Measurements from ENCODE around the gene KCNQ5.

Gene KCNQ5

DNA sequence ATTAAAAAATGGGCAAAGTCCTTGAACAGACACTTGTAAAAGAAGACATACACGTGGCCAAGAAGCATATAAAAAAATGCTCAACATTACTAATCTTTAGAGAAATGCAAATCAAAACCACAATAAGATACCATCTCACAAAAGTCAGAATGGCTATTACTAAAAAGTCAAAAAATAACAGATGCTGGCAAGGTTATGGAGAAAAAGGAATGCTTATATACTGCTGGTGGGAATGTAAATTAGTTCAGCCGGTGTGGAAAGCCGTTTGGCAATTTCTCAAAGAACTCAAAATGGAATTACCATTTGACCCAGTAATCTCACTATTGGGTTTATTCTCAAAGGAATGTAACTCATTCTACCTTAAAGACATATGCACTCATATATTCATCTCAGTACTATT is 436.9 kb downstream of the KCNQ5 start:
- DNase-seq (ENCODE audit: low spot score), result no peak

DNA sequence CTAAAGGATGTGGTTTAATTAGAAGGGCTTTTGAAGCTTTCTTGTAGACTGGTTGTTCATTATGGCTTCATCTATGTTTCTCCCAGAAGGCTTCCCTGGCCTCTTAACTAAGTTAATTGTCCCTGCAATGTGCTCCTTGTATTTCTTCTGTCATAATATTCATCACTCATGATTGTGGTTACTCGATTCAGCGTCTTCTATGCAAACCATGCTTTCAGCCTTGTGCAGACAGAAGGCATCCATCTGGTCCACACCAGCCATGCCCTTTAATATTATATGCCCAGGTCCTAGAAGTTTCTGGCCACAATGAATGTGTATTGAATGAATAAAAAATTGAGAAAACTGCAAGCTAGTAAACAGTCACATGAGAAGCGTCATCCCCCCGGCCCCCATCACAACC is 440.3 kb downstream of the KCNQ5 start:
- DNase-seq (ENCODE audit: low spot score), result no peak

DNA sequence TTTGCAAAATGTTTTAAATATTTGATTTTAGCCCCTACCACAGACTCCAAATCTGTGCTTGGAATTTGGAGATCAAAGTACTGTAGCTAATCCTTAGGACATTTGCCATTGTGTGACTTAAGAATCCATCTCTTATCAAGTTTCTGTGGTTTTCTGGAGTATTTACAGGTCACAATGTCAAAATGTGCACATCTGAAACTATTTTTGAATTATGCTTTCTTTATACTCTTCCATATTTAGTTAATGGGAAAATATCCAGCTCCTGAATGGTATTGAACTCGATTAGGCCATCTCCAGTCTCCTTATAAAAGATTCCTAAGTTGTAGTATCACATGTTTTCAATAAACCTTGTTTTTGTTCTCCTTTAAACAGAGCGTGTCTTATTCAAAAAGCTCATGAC is 441.0 kb downstream of the KCNQ5 start:
- no peak for DNase-seq (ENCODE audit: low spot score)

DNA sequence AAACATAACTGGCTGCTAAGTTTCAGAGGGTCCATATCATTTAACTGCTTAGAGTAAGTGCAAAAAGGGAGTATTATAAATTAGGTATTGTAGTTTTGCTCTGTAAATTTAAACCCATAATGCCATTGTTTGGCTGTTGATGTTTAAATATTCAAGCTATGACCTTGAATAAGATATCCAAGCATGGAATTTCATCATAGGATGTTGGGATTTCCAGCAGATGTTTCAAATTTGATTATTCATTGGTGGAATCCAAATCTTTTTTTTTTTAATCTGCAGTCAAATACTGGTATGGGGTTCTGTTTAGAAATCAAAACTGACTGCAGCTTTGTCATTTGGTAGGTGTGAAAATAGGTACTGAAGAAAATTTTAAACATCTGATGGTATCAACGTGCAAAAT is 442.4 kb downstream of the KCNQ5 start:
- no peak for DNase-seq (ENCODE audit: low spot score)

DNA sequence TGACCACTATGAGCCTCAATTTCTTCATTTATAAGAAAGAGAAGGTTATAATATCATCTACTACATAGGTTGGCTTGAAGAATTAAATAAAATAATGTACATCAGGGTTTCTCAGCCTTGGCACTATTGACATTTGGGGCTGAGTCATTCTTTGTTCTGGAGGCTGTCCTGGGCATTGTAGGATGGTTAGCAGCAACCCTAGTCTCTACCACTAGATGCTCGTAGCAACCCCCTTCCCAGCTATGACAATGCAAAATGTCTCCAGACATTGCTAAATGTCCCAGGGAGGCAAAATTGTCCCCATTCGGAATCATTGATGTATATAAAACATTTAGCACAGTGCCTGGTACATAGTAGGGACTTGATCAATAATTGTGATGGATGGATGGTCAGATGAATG is 451.4 kb downstream of the KCNQ5 start:
- no peak for DNase-seq (ENCODE audit: low spot score)

DNA sequence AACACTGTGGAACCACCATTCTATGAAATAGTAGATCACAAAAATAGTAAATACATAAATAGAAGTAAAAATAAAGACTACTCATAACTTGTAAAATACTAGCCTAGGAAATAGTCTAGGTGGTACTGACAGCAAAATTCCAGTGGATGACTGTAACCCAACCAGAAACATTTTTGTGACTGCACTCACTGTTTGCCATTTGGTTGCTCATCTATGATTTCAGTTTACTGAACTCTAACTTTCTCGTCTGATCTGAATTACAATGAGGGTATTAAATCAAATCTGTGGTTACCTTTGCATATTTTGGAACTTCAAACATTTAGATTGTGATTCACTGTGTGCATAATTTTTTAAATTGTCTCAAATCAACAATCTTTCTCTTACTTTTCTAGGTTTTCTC is 452.3 kb downstream of the KCNQ5 start:
- no peak for DNase-seq (ENCODE audit: low spot score)

DNA sequence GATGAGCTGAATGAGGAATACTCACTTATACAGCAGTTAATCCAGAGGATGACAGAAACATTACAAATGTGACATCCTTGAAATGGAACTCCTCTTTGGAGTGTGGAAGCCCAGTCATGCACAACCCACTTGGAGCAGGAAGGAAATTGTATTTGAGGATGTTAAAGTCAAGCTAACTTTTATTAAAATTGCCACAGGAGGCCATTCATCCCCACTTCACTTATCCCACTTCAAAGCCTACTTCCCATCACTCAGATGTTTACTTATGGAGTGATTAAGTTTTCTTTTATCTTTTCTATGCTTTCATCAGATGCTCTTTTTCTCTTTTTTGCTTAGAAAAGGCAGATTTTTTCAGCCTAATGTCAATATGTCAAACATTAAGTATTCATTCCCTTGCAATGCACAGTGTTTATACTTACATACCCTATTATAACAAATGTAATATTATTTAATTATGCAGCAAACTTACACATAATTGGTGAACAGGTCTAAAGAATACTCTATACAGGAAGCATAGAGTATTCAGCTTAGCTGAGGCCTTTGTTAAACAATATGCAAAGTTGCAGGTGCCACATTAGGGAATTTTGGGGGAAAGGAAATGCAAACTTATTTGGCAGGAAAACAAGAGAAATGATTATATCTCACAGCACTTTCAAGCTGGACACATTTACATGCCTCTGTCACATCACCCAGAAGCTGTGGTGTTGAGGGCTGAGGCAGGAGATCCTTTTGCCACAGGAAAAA is 454.5 kb downstream of the KCNQ5 start:
- DNase-seq (ENCODE audit: low spot score), result no peak

DNA sequence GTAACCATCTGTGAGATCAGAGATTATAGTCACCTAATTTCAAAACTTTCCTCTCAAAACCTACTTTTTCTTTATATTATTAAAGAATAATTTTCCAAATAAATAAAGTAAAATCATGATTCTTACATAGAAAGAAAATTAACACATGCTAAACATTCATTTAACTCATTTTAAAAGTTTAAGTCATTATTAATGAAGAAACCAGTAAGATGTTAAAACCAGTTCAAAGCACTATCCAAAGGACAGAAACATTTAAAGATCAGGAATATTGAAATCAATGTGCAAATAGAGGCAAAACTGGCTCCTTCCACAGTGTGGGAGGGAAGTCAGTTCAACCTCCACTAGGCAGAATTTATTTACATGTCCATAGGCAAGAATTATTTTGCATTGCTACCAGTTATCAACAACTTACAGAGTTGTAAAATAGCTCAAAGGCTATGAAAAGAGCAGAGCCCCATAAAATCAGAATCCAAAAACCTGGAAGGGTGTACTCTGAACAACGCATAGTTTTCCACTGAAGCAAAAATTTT is 456.5 kb downstream of the KCNQ5 start:
- no peak for DNase-seq (ENCODE audit: low spot score)

DNA sequence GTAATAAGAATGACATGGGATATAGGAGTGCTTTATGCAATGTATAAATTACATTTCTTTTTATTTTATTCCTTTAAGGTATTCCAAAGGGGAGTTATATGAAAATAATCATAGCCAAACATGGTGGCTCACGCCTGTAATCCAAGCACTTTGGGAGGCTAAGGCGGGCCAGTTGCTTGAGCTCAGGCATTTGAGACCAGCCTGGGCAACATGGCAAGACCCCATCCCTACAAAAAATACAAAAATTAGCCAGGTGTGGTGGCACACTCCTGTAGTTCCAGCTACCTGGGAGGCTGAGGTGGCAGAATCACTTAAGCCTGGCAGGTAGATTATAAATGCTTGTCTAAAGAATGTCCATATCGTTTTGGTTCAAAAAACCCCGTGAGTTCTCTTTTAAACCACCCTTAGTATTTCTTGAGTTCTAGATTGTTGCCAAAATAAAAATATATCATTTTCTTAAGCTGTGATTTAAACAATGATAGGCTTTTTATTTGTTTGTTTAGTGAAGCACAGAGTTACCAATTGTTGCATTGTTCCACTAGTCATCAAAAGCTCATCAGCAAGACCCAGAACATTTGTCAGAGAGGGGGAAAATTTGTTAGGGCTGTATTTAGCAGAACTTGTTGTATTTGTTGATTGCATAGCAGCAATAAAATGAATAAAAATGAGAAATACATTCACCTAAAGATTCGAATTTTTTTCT is 457.2 kb downstream of the KCNQ5 start:
- no peak for DNase-seq (ENCODE audit: low spot score)

DNA sequence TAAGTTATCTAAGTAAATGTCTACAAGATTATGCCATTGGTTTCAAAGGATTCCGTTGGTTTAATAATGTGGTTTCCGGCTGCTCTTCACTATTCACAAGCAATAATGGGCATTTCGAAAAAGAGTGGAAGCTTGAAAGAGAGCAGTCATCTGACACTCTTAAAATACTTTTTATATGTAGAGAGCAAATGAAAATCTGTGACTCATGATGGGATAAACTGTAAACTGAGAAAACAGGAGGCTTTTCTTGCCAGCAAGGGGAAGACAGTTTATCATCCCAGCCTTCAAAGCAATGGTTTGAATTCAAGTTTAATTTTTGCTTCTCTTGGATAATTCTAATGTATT is 457.7 kb downstream of the KCNQ5 start:
- DNase-seq (ENCODE audit: low spot score), result no peak

DNA sequence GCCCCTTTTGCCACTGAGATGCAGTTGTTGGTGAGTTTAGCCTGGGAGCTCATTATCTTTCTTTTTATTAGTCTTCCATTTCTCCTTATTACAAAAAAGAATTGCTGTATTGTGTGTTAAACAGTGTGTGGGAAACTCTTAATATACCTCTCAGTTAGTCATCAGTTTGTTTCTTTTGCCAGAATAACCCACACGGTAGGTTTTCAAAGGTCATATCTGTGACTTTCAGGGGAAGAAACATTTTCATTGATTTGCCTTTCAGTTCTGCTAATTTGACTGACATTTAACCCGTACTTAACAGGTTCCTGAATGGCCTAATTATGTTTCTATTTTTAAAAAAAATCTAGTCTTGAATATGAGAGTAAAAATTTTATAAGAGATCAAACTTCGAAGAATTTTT is 458.1 kb downstream of the KCNQ5 start:
- no peak for DNase-seq (ENCODE audit: low spot score)

DNA sequence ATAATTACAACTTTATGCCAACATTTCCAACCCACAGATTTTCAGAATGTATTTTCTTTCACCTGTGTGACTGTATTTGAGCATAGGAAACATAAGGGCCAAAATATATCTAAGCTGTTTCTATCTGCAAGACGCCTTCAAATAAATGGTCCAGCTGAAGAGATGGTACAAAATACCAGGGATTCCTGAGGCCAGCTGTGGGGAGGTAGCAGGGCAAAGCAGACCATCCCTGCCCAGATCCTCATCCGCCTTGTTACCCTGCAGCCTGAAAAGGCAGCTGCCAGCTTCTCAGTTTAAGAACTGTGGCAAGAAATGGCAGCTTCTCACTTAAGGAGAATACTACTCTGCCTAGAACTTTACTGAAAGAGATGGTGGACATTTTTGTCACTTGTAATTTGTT is 460.1 kb downstream of the KCNQ5 start:
- no peak for DNase-seq (ENCODE audit: low spot score)

DNA sequence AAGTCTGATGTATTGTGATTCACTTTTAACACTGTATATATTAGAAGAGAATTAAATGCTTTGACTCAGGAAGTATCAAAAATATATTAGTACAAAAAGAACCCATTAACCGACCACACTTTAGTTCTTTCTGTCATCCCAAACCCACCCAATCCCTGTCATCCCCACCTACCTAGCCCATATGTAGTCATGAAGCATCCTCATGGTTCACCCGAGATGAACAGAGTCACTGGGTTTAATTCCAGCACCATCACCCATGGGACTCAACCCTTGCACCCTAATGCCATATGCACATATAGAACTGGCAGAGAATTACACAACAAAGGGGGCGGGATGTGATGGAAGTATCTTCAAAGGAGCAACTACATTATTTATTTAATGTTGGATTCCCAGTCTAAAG is 462.0 kb downstream of the KCNQ5 start:
- no peak for DNase-seq (ENCODE audit: low spot score)

DNA sequence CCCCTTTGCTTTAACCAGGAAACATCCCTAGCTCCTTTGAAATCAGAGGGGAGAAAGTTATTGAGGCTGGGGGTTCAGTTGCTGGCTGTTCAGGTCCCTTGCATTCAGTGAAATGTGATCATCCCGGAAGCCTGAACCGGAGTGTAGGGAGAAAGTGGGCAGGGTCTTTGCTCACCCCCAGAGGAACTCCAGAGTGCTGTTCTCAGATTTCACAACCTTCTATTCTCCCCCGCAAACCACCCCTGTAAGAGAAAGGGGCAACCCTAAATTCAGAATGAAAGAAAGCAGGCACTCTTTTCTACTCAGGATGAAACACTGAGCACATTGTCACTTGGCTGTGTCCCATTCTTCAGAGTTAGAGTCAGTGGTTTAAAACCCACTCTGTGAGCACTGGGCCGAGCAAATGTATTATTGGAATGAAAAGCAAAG is 463.6 kb downstream of the KCNQ5 start:
- no peak for DNase-seq (ENCODE audit: low spot score)

DNA sequence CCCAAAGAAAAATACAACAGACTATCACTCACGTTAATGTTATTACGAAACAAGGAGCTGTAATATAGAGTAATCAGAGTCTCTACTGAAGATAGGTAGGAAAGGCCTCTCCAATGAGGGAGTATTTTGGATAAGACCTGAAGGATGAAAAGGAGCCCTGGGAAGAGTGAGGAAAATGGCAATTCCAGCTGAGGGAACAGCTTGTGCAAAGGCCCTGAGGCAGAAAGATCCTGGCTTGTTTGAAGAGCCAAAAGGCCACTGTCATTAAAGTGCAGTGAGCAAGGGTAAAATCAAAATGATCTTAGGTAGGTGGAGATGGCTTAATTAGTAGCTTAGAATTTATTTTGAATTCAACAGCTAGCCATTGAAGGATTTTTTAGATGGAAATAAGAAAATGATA is 464.9 kb downstream of the KCNQ5 start:
- no peak for DNase-seq (ENCODE audit: low spot score)

DNA sequence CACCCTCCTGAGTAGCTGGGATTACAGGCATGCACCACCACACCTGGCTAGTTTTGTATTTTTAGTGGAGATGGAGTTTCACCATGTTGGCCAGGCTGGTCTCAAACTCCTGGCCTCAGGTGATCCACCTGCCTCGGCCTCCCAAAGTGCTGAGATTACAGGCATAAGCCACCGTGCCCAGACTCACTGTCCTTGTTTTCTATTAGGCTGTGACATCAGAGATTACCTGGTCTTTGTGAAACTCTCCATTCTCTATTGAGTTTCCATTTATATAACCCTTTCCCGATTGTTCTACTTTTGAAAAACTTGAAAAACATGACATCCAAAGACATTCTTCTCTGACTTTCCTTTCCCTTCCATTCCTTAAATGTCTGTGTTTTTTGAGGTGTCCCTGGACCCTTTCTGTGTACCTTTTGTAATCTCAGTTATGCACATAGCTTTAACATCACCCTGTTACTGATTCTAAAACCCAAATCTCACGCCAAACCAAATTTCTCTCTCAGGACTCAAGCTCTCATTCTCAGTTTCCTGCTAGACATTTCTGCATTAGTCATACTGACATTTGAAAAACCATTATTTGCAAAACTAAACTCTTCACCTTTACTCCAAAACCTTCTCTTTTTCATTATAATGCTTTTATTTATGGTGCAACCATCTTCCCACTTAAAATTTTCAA is 466.4 kb downstream of the KCNQ5 start:
- no peak for DNase-seq (ENCODE audit: low spot score)

DNA sequence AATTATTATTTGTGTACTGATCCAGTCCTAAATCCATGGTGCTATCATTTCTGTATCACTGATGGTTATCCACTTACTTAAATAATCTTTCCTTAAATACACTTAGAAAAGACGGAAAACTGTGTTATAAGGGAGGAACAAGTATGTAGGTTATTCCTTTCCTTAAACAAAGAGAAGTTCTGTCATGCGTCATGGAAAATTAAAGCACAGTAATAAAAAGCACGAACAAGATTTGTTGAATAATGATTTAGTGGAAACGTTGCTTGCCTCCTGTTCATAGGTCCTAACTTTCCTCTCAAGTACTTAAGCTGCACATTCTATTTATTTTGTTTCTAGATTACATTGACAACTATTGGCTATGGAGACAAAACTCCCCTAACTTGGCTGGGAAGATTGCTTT is 483.1 kb downstream of the KCNQ5 start:
- no peak for DNase-seq (ENCODE audit: low spot score)

DNA sequence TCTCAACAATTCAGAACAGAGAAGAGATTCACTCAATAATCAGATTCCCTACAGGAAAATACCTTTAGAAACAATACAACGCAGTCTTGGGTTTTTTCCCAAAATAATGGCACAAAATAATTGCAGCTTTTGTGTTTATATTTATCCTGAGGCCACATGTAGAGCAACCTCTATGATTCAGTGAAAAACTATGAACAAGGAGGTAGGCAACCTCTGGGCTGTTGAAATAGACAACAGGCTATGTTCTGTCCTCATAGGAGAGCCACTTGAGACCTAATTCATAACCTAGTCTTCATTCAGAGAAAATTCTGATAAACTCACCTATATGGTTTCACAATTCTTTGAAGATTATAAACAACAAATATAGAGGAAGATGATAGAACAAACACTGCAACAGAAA is 485.2 kb downstream of the KCNQ5 start:
- no peak for DNase-seq (ENCODE audit: low spot score)

DNA sequence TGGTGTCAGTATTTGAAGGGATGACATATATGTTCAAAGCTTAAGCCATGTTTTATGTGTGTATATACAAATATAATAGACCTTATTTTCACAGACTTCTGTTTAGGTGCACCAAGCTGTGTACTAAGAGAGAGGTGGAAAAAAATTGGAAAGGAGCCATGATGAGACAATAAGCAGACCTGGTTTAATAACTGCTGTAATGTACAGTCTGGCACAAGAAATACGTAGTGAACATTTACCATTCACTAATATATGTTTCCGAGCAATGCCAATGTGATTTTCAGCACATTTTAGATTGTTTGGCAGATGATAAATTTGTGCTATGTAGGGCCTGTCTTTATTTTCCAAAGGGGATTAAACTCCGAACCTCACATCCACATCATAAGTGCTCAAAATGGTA is 487.1 kb downstream of the KCNQ5 start:
- no peak for DNase-seq (ENCODE audit: low spot score)

DNA sequence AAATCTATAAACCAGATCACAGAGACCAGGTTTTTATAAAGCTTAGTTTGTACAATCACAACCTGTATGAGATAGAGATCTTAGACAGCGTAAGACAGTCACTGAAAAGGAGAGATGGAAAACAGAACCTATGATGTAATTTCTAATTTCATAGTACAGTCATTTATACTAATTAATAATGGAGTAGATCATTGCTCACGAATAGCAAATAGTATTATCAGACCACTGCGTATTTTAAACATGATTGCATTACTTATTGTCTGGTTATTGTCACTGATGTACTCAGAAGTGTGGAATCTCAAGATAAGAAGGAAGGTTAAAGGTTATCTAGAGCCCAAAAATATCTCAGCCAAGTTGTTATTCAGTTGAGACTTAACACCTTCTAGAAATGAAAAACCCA is 487.8 kb downstream of the KCNQ5 start:
- no peak for DNase-seq (ENCODE audit: low spot score)

DNA sequence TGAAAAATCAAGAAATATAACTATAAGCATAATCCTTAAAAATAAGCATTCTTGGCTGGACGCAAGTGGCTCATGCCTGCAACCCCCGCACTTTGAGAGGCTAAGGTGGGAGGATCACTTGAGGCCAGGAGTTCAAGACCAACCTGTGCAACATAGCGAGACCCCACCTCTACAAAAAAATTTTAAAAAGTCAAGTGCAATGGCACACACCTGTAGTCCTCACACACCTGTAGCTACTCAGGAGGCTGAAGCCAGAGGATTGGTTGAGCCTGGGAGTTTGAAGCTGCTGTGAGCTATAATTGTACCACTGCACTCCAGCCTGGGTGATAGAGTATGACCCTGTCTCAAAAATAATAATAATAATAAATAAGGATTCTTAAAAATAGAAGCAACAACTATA is 494.5 kb downstream of the KCNQ5 start:
- DNase-seq (ENCODE audit: low spot score), result no peak

DNA sequence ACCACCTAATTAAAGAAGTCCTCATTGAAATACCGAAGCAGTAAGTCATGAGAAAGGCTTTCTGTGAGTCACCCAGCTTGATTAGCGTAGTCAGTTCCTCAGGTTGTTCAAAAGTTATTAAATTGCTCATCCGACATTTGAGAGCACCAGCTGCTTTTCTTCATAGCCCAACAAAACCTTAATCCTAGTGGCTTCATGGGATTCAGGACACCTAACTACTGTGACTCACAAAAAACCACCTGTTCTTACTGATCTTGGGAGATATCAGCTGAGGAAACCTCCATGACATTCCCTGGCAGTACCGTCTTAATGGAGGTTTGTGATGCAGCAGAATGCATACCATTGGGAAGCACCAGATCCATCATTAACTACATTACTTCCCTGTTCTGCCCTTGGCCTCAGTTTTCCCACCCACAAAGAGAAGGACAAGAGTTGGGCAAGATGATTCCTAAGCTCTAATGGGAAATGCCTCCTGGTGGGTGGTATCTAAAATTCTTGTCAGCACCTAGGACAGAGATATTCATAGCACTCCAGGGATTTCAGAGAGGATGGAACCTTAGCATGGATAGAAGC is 499.6 kb downstream of the KCNQ5 start:
- no peak for DNase-seq (ENCODE audit: low spot score)

Measured in activated CD4-positive, alpha-beta T cell treated with anti-CD3 and anti-CD28 coated beads, Interleukin-2, Interleukin-4, amounts not matched to agents 100 ng/mL and 50 ng/mL, durations not matched to agents 16 hours and 8 hours (primary cell).